Measurements from ENCODE around the gene SSTR4. TPM values are rescaled to one million over a fixed set of nuclear protein-coding genes. Genes with fewer than 3 reads are reported as not detected.
"Not testable (repeated sequence)": the region's sequence is repeated elsewhere in the genome, so short reads cannot be mapped to it uniquely, and the experiment has no call there.

Gene SSTR4
- not detected for total RNA-seq

DNA sequence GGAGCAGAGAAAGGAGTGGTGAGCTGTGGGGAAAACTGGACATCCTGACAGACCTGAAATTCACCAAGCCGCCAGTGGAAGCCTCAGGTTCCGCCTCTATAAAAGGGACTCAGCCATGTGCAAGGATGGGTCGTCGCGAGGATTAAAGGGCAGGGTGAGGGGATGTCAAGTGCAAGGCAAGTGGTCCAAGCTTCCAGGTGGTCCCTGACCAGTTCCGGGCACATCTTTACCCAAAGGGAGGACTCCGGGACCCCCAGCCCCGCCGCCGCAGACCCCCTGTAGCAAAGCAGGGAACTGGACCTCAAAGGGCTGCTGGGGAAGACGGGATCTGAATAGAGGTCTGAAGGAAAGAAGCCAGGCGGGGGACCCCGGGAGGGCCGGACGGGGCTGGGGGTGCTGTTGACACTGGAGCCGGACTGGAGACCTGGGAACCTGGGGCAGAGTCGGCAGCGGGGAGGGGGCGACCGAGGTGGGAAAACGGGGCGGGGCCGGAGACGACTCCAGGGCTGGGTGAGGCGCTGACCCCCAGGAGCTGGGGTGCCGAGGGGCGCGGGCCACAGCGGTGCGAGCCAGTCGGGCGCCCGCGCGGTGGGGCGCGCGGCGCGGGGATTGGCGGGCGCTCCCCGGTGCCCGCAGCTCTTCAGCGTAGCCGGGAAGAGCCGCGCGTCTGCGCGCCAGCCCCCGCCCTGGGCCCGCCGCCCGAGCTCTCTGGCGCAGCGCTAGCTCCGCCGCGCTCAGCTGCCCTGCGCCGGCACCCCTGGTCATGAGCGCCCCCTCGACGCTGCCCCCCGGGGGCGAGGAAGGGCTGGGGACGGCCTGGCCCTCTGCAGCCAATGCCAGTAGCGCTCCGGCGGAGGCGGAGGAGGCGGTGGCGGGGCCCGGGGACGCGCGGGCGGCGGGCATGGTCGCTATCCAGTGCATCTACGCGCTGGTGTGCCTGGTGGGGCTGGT lies at the start of gene SSTR4:
SSTR4 (plus strand) TSS at position 592 of the 951 bp plus-strand sequence; CDS start at position 764, 172 bp downstream.
- Mint-ChIP-seq H3K27ac (no peak within 1 kb of the TSS), H3K9me3 (ENCODE audit: low read depth) (no peaks in the 10 kb centered on the region), H3K4me1 (no peaks in the 10 kb centered on the region), H3K4me3 (no peak within 1 kb of the TSS), H3K36me3 (ENCODE audit: low read depth) (no peaks in the 10 kb centered on the region), H3K27me3 (peaks cover 16% of the 10 kb centered on the region)
- ATAC-seq (no peak), DNase-seq (no peak)
- intact Hi-C loops (cut with DNase I, micrococcal nuclease) = no loop called here
- CTCF ChIA-PET = no interaction called here
- POLR2A ChIA-PET = no interaction called here

DNA sequence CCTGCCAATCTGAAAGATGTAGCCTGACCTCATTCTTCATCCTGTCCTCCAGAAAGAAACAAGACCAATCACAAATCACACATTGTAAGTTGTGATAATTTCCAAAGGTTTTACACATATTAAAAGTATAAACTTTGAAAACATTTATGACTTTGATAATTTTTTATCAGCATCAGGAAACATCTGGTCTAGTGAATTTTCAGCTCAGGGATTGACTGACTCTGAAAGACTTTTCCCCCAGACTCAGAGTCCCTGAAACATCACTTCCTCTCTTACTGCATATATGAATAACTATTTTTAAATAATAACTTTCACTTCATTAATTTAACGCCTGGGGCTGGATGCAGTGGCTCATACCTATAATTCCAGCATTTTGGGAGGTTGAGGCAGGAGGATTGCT lies 48.5 kb upstream of the SSTR4 start:
- H3K9me3 Mint-ChIP-seq (ENCODE audit: low read depth) = peaks cover 4% of the 10 kb centered on the region
- no peaks in the 10 kb centered on the region for H3K36me3 Mint-ChIP-seq (ENCODE audit: low read depth)
- peaks cover 2% of the 10 kb centered on the region for H3K27me3 Mint-ChIP-seq
- H3K4me1 Mint-ChIP-seq = no peaks in the 10 kb centered on the region
- no peak overlapping the region for H3K4me3 Mint-ChIP-seq
- intact Hi-C loops (cut with DNase I, micrococcal nuclease) = no loop called here
- CTCF ChIA-PET = no interaction called here
- ATAC-seq (no peak), DNase-seq (no peak)
- H3K27ac Mint-ChIP-seq = no peak overlapping the region
- POLR2A ChIA-PET = no interaction called here

DNA sequence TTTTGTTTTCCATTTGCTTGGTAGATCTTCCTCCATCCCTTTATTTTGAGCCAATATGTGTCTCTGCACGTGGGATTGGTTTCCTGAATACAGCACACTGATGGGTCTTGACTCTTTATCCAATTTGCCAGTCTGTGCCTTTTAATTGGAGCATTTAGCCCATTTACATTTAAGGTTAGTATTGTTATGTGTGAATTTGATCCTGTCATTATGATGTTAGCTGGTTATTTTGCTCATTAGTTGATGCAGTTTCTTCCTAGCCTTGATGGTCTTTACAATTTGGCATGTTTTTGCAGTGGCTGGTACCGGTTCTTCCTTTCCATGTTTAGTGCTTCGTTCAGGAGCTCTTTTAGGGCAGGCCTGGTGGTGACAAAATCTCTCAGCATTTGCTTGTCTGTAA lies 43.7 kb upstream of the SSTR4 start:
- POLR2A ChIA-PET, CTCF ChIA-PET, ATAC-seq: not testable (repeated sequence)

DNA sequence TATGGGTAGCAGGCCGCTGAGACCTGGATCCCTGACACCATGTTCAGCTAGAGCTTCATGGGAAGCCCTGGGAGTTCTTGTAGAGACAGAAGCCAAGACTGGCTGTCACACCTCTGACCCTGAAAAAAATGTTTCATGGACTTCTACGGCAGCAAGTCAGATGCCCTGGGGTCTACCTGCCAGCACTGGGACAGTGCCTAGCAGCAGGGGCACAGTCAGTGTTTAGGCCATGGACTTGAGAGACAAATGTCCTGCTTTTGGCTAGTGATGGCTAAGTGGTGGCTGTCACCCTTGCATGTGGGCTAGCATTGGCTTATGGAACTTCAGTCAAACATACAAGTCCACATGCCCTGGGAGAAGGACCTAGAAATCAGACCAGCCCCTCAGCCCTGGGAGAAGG lies 41.3 kb upstream of the SSTR4 start:
- H3K4me3 Mint-ChIP-seq = no peak overlapping the region
- ATAC-seq (no peak), DNase-seq (no peak)
- no peak overlapping the region for H3K27ac Mint-ChIP-seq
- no peaks in the 10 kb centered on the region for H3K36me3 Mint-ChIP-seq (ENCODE audit: low read depth)
- no peaks in the 10 kb centered on the region for H3K4me1 Mint-ChIP-seq
- ChIA-PET CTCF (no interaction called here), POLR2A (no interaction called here)
- H3K27me3 Mint-ChIP-seq = no peaks in the 10 kb centered on the region
- H3K9me3 Mint-ChIP-seq (ENCODE audit: low read depth) = peaks cover 4% of the 10 kb centered on the region
- intact Hi-C loops (cut with DNase I, micrococcal nuclease) = no loop called here

More for the DNA sequence above, 43.7 kb upstream of the SSTR4 start:
- H3K27me3 Mint-ChIP-seq; H3K4me1 Mint-ChIP-seq; intact Hi-C loops (cut with DNase I, micrococcal nuclease); H3K4me3 Mint-ChIP-seq; DNase-seq; H3K9me3 Mint-ChIP-seq (ENCODE audit: low read depth); H3K27ac Mint-ChIP-seq; H3K36me3 Mint-ChIP-seq (ENCODE audit: low read depth): not testable (repeated sequence)

DNA sequence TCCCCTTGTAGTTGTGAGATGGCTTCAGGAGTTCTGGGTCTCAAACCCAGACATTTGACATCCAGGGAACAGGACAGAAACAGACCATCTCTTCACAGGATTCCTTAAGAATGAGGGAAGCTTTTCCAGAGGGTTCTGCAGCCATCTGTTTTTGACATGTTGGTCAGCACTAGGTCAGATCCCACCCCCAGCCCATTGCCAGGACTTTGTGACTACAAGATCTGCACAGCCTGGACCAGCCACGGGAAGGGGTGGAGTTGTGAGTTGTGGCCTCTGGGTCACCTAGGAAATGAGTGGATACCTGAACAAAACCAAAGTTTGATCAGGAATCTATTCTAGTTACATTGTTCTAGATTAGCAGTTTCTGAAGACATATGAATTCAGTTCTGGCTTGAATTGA lies 39.2 kb upstream of the SSTR4 start:
- no peaks in the 10 kb centered on the region for H3K36me3 Mint-ChIP-seq (ENCODE audit: low read depth)
- peaks cover 3% of the 10 kb centered on the region for H3K9me3 Mint-ChIP-seq (ENCODE audit: low read depth)
- ATAC-seq (no peak), DNase-seq (no peak)
- POLR2A ChIA-PET = no interaction called here
- no peak overlapping the region for H3K4me3 Mint-ChIP-seq
- H3K27ac Mint-ChIP-seq = no peak overlapping the region
- CTCF ChIA-PET = no interaction called here
- H3K4me1 Mint-ChIP-seq = no peaks in the 10 kb centered on the region
- intact Hi-C loops (cut with DNase I, micrococcal nuclease) = no loop called here
- H3K27me3 Mint-ChIP-seq = peaks cover 2% of the 10 kb centered on the region

- ATAC-seq (no peak), DNase-seq (no peak)
- Mint-ChIP-seq H3K9me3 (ENCODE audit: low read depth) (no peaks in the 10 kb centered on the region), H3K36me3 (ENCODE audit: low read depth) (no peaks in the 10 kb centered on the region), H3K4me1 (no peaks in the 10 kb centered on the region), H3K4me3 (no peak overlapping the region), H3K27ac (no peak overlapping the region), H3K27me3 (peaks cover 2% of the 10 kb centered on the region)
- intact Hi-C loops (cut with DNase I, micrococcal nuclease) = no loop called here
- ChIA-PET POLR2A (no interaction called here), CTCF (no interaction called here)
These were observed 36.6 kb upstream of the SSTR4 start for GRCh38 chr20:22998476-22998875.

GRCh38 chr20:22999756-23000155 lies 35.4 kb upstream of the SSTR4 start:
- H3K4me1 Mint-ChIP-seq = no peaks in the 10 kb centered on the region
- POLR2A ChIA-PET = no interaction called here

GRCh38 chr20:23000232-23000947 lies 34.7 kb upstream of the SSTR4 start:
- no peaks in the 10 kb centered on the region for H3K9me3 Mint-ChIP-seq (ENCODE audit: low read depth)
- no peak for DNase-seq
- ATAC-seq = no peak
- no peak overlapping the region for H3K27ac Mint-ChIP-seq
- POLR2A ChIA-PET = no interaction called here
- H3K4me1 Mint-ChIP-seq = no peaks in the 10 kb centered on the region
- H3K27me3 Mint-ChIP-seq = peaks cover 2% of the 10 kb centered on the region
- CTCF ChIA-PET = no interaction called here
- intact Hi-C loops (cut with DNase I, micrococcal nuclease) = no loop called here
- H3K4me3 Mint-ChIP-seq = no peak overlapping the region
- no peaks in the 10 kb centered on the region for H3K36me3 Mint-ChIP-seq (ENCODE audit: low read depth)

More at GRCh38 chr20:22999756-23000155, 35.4 kb upstream of the SSTR4 start:
- intact Hi-C loops (cut with DNase I, micrococcal nuclease) = no loop called here
- DNase-seq (no peak), ATAC-seq (no peak)
- H3K27me3 Mint-ChIP-seq = peaks cover 2% of the 10 kb centered on the region
- H3K36me3 Mint-ChIP-seq (ENCODE audit: low read depth) = no peaks in the 10 kb centered on the region
- no peak overlapping the region for H3K4me3 Mint-ChIP-seq
- H3K9me3 Mint-ChIP-seq (ENCODE audit: low read depth) = no peaks in the 10 kb centered on the region
- CTCF ChIA-PET = no interaction called here
- no peak overlapping the region for H3K27ac Mint-ChIP-seq

GRCh38 chr20:23002276-23002675 lies 32.8 kb upstream of the SSTR4 start:
- Mint-ChIP-seq H3K36me3 (ENCODE audit: low read depth) (no peaks in the 10 kb centered on the region), H3K9me3 (ENCODE audit: low read depth) (no peaks in the 10 kb centered on the region), H3K27ac (no peak overlapping the region), H3K27me3 (peaks cover 2% of the 10 kb centered on the region), H3K4me1 (no peaks in the 10 kb centered on the region), H3K4me3 (no peak overlapping the region)
- ChIA-PET CTCF (interaction anchor here (0.6 kb wide), 1 partner anchor 182 kb away, joined by 3 read pairs; no protein-coding TSS in a partner anchor), POLR2A (no interaction called here)
- no peak for ATAC-seq
- DNase-seq = no peak
- intact Hi-C loops (cut with DNase I, micrococcal nuclease) = no loop called here

DNA sequence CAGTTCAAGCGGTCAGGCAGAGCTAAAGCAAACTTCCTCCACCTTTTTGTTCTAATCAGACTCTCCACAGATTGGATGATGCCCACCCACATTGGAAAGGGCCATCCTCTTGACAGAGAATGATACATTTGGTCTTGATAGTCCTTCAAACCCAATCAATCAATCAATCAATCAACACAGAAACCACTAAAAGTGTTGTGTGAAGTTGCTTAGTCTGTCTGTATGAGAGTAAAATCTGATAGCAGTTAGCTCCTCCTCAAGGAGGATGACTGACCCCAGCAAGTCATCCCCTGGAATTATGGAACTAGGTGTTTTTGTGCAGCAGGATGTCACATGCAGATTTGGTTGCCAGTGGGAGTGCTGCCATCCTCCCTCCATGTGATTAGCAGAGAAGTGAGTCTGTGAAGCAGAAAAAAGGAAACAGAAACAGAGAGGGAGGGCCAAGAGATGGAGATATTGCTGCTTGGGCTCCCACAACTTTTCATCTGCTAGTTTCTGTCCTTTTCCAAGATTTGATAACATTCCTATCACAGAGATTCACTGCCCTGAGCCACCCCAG lies 32.0 kb upstream of the SSTR4 start:
- H3K36me3 Mint-ChIP-seq (ENCODE audit: low read depth) = no peaks in the 10 kb centered on the region
- H3K4me1 Mint-ChIP-seq = no peaks in the 10 kb centered on the region
- DNase-seq (no peak), ATAC-seq (no peak)
- POLR2A ChIA-PET = no interaction called here
- H3K27me3 Mint-ChIP-seq = peaks cover 2% of the 10 kb centered on the region
- intact Hi-C loops (cut with DNase I, micrococcal nuclease) = no loop called here
- CTCF ChIA-PET = interaction anchor here (0.6 kb wide), 1 partner anchor 182 kb away, joined by 3 read pairs; no protein-coding TSS in a partner anchor
- no peak overlapping the region for H3K27ac Mint-ChIP-seq
- no peak overlapping the region for H3K4me3 Mint-ChIP-seq
- no peaks in the 10 kb centered on the region for H3K9me3 Mint-ChIP-seq (ENCODE audit: low read depth)

DNA sequence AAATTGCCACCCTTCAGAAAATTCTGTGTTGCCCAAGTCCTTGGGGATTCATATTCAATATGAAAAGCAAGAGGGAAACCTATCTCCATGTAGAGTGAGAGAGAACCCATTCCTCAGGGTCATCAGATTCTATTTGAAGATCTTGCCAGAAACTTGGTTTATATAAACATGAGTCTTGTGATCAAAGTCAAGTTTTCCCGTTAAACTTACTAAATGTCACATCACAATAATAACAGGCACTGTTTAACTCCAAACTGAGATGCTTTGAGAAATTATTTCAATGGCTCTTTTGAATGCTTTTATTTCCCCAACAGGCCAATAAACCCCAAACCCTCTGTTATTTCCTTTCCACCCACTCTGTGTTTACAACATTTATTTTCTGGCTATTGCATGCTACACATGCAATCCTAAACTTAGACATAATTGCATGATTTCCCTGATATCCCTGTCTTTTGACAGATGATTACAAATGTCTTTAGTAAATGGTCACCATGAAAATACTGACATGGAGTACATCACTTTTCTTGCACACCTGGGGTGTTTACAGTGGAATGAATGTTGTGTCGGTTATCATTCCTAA lies 31.1 kb upstream of the SSTR4 start:
- POLR2A ChIA-PET = no interaction called here
- intact Hi-C loops (cut with DNase I, micrococcal nuclease) = no loop called here
- CTCF ChIA-PET = no interaction called here
- DNase-seq (no peak), ATAC-seq (no peak)
- H3K4me1 Mint-ChIP-seq = no peaks in the 10 kb centered on the region
- H3K36me3 Mint-ChIP-seq (ENCODE audit: low read depth) = no peaks in the 10 kb centered on the region
- no peaks in the 10 kb centered on the region for H3K9me3 Mint-ChIP-seq (ENCODE audit: low read depth)
- no peak overlapping the region for H3K27ac Mint-ChIP-seq
- no peak overlapping the region for H3K4me3 Mint-ChIP-seq
- H3K27me3 Mint-ChIP-seq = peaks cover under 1% of the 10 kb centered on the region

All from activated CD4-positive, alpha-beta T cell treated with anti-CD3 and anti-CD28 coated beads for 36 hours (primary cell).